Measurements from ENCODE around the gene SET.
A peak's percentile ranks its signal among the peaks of the same experiment; 100 is the strongest.

The SET gene

GRCh38 chr9:128685636-128686489 lies 3.2 kb upstream of the SET start:
- no peak for TF ChIP-seq YY1 (IDR thresholded peaks at IDR 0.05; ENCODE audit: low read depth)
- TF ChIP-seq RAD21 (IDR thresholded peaks at IDR 0.05; ENCODE audit: low read depth) = no peak
- TF ChIP-seq CREB1 (IDR thresholded peaks at IDR 0.05; ENCODE audit: low read depth) = no peak
- TF ChIP-seq EGR1 (IDR thresholded peaks at IDR 0.05) = no peak
- no peak for TF ChIP-seq CEBPB (IDR thresholded peaks at IDR 0.05)
- no peak for TF ChIP-seq TCF12 (IDR thresholded peaks at IDR 0.05; ENCODE audit: low read depth)
- TF ChIP-seq NFIC (IDR thresholded peaks at IDR 0.05) = no peak
- TF ChIP-seq REST (IDR thresholded peaks at IDR 0.05; ENCODE audit: low read depth) = no peak
- no peak for TF ChIP-seq TAF1 (IDR thresholded peaks at IDR 0.05; ENCODE audit: low read depth)
- no peak for TF ChIP-seq TEAD4 (IDR thresholded peaks at IDR 0.05)
- TF ChIP-seq, protein P1, sequence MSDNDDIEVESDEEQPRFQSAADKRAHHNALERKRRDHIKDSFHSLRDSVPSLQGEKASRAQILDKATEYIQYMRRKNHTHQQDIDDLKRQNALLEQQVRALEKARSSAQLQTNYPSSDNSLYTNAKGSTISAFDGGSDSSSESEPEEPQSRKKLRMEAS (IDR thresholded peaks at IDR 0.05) = no peak
- TF ChIP-seq FOXM1 (IDR thresholded peaks at IDR 0.05; ENCODE audit: borderline replicate concordance, low read depth) = no peak

DNA sequence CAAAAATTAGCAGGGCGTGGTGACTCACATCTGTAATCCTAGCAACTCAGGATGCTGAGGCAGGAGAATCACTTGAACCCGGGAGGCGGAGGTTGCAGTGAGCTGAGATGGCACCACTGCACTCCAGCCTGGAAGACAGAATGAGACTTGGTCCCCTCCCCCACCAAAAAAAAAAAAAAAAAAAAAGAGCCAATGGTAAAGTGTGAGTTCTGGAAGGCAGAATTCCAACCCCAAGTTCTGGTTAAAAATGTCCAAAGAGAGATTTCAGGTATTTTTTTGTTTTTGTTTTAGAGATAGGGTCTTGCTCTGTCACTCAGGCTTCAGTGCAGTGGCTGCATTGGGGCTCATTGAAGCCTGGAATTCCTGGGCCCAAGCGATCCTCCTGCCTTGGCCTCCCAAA lies 1.6 kb upstream of the SET start:
- no peak for TF ChIP-seq EP300 (IDR thresholded peaks at IDR 0.05; ENCODE audit: borderline replicate concordance)
- TF ChIP-seq REST (IDR thresholded peaks at IDR 0.05; ENCODE audit: low read depth) = no peak
- no peak for TF ChIP-seq NFIC (IDR thresholded peaks at IDR 0.05)
- TF ChIP-seq TCF12 (IDR thresholded peaks at IDR 0.05; ENCODE audit: low read depth) = no peak
- TF ChIP-seq RAD21 (IDR thresholded peaks at IDR 0.05; ENCODE audit: low read depth) = no peak

GRCh38 chr9:128689293-128689774 lies 312 bp downstream of the SET start:
- TF ChIP-seq YY1 (IDR thresholded peaks at IDR 0.05; ENCODE audit: low read depth) (peak; percentile 48; the same call in 1 of the 2 replicates), RAD21 (IDR thresholded peaks at IDR 0.05; ENCODE audit: low read depth) (no peak), NFIC (IDR thresholded peaks at IDR 0.05) (no peak), CREB1 (IDR thresholded peaks at IDR 0.05; ENCODE audit: low read depth) (no peak), ZBTB7A (IDR thresholded peaks at IDR 0.05; ENCODE audit: low read depth) (no peak), EGR1 (IDR thresholded peaks at IDR 0.05) (no peak), REST (IDR thresholded peaks at IDR 0.05; ENCODE audit: low read depth) (0 out of 2 replicates have a peak, but pooled peaks have one; percentile 1), TAF1 (IDR thresholded peaks at IDR 0.05; ENCODE audit: low read depth) (no peak), TCF12 (IDR thresholded peaks at IDR 0.05; ENCODE audit: low read depth) (no peak), EP300 (IDR thresholded peaks at IDR 0.05; ENCODE audit: borderline replicate concordance) (no peak), CEBPB (IDR thresholded peaks at IDR 0.05) (no peak), FOXM1 (IDR thresholded peaks at IDR 0.05; ENCODE audit: borderline replicate concordance, low read depth) (no peak), USF1 (IDR thresholded peaks at IDR 0.05) (no peak), TEAD4 (IDR thresholded peaks at IDR 0.05) (no peak; the same call in 1 of the 2 replicates)
- TF ChIP-seq, protein P1 (IDR thresholded peaks at IDR 0.05) = no peak; the same call in 1 of the 2 replicates

DNA sequence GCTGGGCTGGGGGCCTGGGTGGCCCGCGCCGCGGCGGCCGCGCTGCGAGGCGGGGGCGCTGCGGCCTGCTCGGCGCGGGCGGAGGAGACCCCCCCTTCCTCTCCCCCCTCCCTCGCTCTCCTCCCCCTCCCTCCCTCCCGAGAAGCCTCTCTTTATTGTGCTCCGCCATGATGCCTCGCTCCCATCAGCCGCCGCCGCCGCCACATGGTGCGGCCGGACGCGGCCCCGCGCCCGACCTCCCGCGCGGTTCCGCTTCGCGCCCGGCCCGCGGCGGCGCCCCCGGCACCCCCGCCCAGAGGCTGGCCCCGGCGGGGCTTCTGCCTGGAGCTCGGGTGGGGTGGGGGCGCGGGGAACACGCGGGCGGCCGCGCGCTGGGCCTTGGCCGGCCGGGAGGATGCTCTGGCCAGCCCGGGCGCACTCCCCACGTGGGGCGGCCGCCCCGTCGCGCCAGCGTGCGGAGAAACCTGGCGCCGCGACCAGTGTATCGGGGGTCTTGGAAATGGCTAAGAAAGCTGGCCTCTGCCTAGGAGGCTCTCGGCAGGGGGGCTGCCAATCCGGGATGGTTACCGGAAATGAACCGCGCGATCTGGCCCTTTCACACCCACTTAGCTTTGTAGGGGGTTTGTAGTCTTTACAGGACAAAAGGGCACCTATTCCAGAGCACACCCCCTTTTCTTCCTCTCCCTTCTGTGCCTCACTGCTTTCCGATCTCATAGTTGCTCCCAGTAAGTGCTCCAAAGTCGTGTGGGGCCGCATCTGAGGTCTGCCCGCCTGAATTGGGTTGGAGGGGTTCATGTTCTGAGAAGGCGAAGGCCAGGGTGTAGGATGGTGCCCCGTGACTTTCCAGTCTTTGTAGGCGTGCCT lies 1.0 kb downstream of the SET start:
- TF ChIP-seq, protein P1 (IDR thresholded peaks at IDR 0.05) = peak; percentile 24
- TF ChIP-seq TCF12 (IDR thresholded peaks at IDR 0.05; ENCODE audit: low read depth) (no peak), YY1 (IDR thresholded peaks at IDR 0.05; ENCODE audit: low read depth) (peak; percentile 58; the same call in 1 of the 2 replicates)
